Measurements from ENCODE around the gene HOXD10.

Gene HOXD10

DNA sequence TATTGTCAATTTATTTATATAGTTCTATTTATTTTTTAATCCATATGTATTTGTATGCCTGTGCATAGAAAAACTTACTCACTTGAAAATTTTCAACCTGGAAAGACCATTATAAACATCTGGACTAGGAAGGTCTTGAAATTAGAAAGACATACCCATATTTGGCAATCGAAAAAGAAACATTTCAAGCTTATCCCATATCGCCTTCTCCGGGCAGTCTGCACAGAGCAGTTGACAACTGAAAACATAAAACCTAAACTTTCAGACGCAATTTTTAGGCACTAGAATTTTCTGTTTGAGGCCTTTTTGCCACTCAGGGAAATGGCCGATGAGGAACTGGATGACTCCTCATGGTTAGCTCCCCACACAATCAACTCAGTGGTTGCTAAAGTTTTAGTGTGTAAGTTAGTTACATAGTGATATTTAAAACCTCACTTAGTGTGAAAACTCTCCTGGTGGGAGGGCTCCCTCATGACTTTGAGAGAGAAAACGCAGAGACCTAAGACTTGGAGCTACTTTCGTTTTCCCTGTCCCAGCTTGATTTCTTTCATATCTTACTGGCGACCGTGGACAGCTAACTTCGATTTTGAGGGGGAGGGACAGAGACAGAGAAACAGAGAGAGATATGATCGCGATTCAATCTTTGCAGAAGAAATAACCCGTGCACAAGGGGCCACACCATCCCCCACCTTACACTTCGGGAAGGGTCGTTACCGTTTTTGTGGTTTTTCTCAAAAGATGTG, 20.2 kb upstream of the HOXD10 start:
- no peak for DNase-seq (ENCODE audit: low read depth)

DNA sequence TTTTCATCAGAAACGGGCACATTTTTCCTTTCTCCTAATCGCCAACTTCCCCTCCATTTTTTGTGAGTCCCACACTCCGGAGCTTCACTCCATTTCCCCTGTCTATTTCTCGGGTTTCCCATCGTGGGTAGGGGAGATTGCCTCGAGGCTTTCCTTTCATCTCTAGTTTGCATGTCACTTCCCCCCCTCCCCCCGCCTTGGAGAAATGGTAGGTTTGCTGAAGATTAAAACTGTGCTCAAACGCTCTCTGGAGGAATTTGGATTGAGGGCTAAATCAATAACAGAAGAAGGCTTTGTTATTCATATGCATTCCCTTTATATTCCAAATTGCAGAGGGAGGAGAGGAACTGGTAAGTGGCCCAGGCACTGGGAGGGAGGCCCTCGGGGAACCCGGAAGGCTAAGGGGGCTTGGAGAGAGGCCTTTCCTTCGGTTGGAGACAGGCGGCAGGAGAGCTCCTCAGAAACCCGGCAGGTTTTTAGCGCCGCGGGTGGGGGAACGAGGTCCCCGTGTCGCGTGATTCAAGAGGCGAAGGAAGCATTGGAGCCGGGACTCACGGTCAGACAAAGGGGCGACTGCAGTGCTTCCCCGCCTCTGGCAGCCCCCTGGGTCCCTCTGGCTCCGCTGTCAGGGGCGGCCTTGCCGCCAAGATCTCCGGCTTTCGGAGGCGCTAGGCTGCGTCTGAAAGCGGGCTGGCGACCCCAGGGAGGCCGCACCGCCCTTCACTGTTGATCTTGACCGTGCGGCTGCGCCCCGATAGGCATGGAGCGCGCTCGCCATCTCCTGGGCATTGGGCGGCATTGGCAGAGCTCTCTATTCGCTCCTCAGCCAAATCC, 19.4 kb upstream of the HOXD10 start:
- no peak for DNase-seq (ENCODE audit: low read depth)

DNA sequence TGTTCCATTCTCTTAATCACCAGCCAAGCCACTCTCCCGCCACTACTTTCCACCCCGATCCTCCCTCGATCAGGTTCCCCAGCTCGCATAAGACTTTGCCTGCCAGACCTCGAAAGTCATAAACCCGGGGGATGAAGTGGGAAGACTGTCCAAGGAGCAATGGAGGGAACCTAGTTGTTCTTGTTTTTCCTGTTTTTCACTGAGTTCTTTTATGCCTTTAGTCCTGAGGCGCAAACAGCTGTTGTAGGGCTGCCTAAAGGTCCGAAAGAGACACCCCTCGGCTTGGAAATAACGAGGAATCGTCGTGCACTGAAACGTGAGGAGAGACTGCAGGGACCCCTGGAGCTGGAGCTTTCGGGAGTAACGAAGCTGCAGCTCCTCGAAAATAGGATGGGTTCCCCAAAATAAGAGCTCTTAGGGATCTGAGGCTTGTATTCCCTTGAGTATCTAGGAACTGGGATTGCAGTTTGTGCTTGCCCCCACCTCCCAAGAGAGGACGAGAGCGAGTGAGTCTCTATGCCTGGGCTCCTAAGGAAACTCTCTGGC, 18.7 kb upstream of the HOXD10 start:
- no peak for DNase-seq (ENCODE audit: low read depth)

DNA sequence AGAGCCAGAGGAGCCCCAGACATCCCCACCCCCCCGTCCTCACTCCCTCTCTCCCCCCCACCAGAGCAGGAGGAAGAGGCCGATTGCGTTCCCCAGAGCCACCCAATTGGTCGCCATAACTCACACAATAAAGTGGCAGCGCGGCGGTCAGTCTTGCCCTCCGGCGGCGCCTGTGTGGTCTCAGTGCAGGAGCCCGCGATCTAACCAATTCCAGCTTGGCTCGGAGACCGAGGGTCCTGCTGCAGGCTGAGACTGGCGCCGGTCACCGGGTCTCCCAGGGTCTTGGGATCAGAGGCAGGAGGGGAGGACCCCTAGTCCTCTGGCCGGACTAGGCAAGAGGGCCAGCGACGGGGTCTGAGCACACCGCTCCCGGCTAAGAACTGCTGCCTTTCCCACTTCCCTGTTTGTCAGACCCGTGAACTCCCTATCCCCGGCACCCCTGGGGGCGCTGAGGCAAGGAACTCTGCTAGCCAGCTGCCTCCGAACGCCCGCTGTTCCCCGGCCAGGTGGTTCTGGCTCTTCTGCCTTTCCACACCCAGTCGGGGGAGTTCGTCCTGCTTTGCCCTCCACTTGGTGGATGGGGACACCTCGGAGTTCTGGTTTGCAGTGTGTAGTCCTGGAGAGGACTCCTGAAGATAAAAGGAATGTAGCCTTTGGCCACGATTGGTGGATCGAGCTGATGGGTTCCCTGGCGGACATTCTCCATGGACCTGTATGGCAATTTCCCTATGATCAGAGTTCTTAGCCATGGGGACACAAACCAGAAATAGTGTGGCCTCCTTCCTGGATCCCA, 18.0 kb upstream of the HOXD10 start:
- no peak for DNase-seq (ENCODE audit: low read depth)

DNA sequence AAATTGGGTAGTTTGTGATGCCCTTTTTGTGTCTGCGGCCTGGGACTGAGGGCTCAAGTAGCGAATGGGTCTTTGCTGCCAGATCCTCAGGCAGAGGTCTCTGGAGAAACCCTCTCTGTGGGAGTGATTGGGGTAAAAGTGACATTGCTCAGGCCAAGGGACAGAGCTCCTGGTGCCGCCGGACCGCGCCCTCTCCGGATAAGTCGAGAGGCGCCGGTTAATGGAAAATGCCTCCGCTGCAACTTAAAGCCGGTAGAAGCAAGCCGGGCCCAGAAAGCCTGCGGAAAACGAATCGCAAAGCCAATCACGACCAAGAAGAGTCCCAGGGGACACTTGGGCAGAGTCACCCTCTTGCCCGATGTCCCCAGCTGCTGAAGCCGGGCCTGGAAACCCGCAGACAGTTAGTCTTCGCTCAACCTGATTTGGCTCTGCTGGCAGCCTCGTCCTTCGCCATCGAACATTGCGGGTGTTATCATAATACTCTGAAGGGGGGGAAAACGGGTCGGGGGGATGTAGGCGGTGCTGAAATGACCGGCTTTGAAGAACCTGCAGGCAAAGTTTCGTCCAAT, 17.3 kb upstream of the HOXD10 start:
- DNase-seq (ENCODE audit: low read depth), result no peak

DNA sequence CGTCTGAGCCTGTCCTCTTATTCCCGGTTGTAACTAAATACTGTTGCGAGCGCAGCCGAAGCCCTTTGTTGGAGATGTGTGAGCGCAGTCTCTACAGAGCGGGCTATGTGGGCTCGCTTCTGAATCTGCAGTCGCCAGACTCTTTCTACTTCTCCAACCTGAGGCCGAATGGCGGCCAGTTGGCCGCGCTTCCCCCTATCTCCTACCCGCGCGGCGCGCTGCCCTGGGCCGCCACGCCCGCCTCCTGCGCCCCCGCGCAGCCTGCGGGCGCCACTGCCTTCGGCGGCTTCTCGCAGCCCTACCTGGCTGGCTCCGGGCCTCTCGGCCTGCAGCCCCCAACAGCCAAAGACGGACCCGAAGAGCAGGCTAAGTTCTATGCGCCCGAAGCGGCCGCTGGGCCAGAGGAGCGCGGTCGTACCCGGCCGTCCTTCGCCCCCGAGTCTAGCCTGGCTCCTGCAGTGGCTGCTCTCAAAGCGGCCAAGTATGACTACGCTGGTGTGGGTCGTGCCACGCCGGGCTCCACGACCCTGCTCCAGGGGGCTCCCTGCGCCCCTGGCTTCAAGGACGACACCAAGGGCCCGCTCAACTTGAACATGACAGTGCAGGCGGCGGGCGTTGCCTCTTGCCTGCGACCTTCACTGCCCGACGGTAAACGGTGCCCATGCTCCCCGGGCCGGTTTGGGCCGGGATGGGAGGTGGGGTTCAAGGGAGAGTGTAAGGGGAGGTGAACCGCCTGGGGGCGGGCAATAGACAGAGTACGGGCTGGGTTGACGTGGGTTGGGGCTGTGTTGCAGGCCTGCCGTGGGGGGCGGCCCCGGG, 16.6 kb upstream of the HOXD10 start, which contains the start of gene HOXD12:
HOXD12 (plus strand) TSS at position 68 of the 819 bp plus-strand sequence; CDS start at position 75, 7 bp downstream.
- DNase-seq (ENCODE audit: low read depth), result no peak

DNA sequence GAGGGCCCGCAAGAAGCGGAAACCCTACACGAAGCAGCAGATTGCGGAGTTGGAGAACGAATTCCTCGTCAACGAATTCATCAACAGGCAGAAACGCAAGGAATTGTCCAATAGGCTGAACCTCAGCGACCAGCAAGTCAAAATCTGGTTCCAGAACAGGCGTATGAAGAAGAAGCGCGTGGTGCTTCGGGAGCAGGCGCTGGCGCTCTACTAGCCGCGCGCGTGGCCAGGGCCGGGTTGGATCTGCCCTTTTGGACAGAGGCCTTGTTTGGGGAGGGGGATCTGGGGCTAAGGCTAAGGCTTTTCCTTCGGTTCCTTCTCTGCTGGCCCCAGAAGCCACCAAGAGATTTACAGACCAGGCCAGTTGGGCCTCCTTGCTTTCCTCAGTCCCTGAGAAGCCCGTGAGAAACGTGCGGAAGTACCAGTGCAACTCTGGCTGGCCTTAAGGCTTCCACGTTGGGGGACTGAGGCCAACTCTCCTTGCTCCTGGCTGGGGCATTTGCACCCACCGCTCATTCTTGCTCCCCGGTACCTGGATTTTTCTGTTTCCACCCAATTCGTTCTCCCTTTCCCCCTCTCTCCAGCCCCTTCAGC, 15.9 kb upstream of the HOXD10 start:
- no peak for DNase-seq (ENCODE audit: low read depth)

DNA sequence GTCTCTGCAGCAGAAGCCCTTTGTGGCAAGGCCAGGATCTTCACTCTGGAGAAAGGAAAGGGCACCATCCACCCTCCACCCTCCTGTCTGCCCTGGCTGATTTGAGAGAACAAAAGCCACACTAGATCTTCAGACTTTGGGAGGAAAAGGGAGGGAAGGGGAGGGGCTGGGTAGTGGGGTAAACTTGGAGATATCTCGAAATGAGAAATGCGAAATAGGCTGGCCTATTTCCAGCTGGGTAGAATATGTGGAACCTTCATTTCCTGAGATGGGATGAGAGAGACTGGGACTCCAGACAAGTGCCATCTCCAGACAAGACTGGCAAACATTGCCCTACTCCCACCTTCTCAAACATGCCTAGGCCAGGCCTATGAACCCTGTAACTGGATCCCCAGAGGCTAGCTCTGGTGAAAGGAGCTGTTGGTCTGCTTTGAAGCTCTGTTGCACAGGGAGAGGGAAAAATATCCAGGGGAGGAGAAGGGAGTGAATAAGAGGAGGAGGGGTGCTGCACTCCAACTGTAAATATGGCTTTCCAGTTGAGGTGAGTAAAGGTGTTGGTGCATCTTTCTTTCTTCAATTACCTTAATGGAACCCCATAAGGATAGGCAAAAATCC, 15.3 kb upstream of the HOXD10 start:
- DNase-seq (ENCODE audit: low read depth), result no peak

DNA sequence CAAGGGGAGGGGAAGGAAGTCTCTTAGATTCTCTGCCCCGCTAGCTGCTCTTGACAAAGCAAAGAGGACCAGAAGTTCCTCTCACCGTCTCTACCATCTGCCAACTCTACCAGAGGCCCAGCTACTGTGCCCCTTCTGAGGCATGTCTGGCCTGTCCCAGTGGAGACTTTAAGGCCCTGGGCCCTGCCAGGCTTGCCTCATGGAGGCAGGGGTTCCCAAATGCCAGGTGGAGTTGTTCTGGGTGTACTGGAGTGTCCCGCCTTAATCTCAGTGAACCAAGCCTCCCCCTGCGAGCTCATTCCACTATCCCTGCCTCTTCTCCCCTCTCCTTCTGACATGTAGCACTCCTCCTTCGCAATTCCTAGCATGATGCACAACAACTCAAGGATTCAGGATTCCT, 14.7 kb upstream of the HOXD10 start:
- DNase-seq (ENCODE audit: low read depth), result no peak

DNA sequence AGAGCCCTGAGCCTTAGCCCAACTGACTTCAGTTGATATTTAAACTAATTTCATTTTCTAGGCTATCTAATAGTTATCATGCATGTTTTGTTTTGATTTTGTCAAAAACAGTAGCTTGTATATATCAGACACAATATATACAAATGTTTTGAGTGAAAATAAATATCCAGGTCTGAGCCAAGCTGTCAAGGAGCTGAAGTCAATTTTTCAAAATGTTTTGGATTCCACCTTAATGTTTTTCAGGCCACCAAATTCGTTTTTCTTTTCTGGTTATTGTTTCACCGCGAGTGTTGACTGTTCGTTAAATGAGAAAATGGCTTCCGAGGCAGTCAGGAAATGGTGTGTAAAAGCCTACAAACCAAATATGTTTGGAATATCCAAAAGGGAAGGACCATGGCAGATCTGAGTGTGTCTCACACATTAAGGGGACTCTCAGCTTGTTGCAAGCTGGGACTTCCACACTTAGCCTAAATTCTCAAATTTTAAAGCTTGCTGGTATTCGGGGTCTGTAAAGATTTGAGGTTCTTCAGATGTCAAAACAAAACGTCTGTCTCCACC, 14.2 kb upstream of the HOXD10 start:
- DNase-seq (ENCODE audit: low read depth), result no peak

DNA sequence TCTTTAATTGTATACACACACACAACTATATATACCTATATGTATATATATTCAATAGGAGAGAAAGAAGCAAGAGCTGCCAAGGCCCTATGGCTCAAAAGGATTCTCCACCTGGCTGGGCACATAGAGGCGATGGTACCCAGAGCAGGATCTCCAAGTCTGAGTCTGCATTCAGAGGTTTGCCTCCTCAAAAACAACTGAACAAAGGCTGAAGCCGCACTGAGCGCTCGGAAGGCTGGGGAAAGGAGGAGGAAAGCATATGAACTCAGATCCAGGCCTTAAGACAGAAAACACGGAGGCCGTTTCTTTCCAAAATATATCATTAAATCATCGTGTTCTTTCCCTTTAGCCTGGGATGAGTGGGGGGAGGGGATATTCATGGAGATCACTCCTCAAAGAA, 13.4 kb upstream of the HOXD10 start:
- DNase-seq (ENCODE audit: low read depth), result no peak

DNA sequence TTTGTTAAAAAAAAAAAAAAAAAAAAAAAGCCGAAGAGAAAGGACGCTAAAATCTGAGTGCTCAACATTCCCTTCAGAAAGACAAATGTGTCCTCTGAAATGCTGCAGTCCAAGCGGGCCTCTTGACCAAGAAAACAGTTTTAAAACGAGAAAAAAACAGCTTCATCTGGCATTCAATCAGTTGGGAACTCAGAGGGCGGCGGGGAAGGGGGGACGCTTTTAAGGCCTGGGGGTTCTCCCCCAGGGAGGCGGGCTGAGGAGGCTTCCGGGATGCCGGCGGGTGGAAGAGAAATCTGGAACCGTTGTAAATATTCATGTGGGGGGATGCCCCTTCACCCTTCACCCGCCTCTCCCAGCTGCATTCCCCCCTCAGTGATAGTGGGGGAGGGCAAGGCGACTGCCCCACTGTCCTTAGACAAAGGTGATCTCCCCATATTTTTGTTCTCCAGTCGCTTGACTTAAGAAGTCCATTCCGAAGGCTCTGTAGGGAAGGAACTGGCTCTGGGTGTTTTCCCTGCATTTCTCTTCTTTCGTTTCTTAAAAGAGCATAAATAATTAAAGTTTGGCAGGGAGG, 12.7 kb upstream of the HOXD10 start:
- no peak for DNase-seq (ENCODE audit: low read depth)

DNA sequence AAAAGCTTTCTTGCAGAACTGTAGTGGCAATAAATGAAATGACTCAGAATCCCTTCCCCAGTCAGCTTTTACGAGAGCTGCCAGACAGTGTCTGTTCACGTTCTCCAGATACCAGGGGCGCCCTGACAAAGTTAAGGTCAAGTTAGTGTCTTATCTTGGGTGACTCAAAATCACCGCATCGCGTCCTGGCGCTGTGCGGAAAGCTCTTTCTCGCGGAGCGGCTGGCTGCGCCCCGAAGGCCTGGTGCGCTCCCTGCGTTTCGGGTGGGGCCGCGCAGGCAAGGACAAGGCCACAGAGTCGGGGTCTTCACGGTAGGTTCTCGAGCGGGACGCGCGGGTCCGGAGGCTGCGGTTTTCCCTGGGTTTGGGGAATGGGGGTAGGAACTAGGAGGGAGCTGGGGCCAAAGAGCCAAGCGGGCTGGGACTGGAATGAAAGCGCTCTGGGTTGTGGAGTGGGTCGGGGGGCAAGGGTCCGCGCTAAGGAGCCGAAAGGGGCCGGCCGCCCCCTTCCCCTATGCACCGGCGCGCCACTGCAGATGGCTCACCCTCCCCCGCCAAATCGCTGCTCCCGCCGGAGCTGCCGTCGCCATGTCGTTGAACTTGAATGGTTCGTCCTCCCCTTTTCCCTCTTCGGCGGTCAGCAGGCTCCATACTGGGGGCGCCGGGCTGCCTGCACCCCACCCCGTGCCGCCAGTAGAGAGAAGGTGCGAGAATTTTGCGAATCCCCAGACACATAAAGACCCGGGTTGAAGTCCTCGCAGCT, 12.1 kb upstream of the HOXD10 start:
- peak; percentile 46 for DNase-seq (ENCODE audit: low read depth)

DNA sequence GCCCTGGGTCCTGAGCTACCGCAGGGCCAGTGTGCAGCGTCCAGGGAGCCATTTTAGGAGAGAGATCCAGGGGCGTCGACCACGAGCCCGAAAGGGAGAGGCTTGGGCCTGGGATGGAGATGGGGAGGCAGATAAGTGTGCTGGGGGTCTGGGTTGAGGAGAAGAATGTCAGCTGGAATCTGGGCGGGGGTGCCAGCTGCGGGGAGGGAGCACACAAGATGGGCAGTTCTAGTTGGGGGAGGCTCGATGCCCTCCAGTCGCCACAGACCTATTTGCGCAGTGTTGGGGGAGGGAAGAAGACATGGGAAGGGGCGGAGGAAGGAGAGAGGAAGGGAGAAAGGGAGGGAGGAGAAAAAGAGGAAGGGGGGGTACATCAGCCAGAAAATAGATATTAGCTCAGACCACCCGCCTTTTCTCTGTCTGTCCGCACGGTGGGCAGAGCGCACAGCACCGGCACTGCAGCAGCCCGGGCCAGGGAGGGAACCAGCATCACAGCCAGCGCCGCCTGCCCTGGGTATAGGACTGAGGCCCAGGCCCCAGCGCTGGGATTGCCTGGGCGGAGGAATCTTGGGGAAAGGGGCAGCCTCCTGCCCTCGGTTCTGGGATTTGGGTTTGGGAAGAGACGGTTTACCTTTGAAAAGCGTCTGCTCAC, 11.4 kb upstream of the HOXD10 start:
- no peak for DNase-seq (ENCODE audit: low read depth)

DNA sequence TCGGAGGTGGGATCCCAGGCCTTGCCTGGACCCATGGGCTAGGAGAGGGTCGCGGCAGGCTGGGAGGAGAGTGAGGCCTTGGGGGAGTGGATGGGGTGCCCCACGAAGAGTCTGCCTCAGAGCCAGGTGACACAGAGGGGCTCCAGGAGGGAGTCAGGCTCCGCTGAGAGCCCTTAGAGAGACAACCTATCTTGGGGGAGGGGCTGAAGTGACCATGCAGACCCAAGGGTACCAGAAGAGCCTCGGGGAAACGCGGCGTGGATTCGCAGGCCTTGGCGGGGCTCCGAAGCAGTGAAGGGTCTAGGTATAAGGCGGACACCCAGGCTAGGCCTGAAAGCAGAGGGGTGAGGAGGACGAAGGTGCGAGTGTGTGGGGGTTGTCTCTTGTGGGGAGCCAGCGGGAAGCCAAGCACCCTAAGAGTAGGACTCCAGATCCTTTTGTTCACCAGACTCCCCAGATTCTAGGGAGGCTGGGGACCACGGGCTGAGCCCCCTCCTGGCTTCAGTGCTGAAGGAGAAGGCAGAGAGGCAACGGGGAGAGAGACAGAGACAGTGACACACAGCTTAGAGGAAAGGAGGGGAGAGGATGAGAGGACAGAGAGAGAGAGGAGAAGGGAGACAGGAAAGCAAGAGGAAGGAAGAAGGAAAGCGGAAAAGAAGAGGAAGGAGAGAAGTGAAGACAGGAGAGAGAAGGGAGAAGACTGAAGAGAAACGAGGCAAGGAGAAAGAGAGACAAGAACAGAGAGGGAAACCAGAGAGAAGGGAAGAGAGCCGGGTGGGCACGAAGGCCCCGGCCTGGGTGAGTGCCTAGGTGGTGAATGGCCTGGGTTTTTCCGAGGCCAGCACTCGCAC, 10.6 kb upstream of the HOXD10 start:
- no peak for DNase-seq (ENCODE audit: low read depth)

DNA sequence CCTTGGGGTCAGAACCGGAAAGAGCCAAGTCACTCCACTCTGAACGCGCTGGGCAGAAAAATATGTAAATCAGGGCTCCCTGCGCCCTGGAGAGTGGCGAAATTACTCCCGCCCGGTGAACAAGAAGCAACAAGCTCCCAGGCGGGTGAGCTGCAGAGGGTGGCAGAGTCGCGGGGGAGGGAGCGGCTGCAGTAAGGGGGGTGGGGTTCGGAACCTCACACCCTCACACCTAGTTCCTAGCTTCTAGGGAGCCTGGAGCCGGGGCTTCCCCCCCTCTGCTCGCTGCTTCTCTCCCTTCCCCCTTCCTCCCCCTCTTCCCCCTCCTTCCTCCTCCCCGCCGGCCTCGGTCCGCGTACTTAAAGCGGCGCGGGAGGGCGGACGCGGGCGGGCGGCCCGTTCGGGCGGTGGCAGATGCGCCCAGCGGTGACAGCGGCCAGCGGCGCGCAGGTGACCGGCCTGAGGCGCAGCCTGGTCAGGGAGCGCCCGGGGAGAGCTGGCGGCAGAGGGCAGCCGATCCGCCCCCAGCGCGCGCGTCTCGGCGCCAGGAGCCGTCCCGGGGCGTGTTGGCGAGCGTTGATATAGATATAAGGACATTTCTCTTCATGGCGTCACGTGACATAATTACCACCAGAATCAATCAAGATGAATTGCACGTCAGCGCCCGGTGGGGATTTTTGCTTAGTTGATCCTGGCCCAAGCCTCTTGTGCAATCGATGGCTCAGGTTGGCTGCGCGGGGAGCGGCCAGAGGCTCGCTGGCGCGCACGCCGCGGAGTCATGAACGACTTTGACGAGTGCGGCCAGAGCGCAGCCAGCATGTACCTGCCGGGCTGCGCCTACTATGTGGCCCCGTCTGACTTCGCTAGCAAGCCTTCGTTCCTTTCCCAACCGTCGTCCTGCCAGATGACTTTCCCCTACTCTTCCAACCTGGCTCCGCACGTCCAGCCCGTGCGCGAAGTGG, 9.7 kb upstream of the HOXD10 start, which contains the start of gene HOXD11:
HOXD11 (plus strand) TSS at position 700 of the 959 bp plus-strand sequence; CDS start at position 776, 76 bp downstream.
- no peak for DNase-seq (ENCODE audit: low read depth)
